ENCODE data around the gene C10orf71. TPM values are rescaled to one million over a fixed set of nuclear protein-coding genes. Genes with fewer than 3 reads are reported as not detected.

The C10orf71 gene
- total RNA-seq, 1 donor from 2014 or later = not detected

DNA sequence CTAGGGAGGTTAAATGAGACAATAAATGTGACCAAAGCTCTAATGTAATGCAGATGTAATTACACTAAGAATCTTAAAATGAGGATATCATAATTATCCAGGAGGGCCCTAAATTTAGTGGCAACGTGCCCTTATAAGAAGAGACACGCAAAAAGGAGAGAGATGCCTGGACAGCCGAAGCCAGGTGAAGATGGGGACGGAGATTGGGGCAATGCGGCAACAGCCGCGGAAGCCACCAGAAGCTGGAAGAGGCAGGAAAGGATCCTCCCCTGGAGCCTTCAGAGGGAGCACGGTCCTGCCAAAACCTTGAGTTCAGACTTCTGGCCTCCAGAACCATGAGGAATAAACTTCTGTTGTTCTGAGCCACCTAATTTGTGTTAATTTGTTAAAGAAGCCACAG, 25.3 kb upstream of the C10orf71 start:
- TF ChIP-seq, protein P1, sequence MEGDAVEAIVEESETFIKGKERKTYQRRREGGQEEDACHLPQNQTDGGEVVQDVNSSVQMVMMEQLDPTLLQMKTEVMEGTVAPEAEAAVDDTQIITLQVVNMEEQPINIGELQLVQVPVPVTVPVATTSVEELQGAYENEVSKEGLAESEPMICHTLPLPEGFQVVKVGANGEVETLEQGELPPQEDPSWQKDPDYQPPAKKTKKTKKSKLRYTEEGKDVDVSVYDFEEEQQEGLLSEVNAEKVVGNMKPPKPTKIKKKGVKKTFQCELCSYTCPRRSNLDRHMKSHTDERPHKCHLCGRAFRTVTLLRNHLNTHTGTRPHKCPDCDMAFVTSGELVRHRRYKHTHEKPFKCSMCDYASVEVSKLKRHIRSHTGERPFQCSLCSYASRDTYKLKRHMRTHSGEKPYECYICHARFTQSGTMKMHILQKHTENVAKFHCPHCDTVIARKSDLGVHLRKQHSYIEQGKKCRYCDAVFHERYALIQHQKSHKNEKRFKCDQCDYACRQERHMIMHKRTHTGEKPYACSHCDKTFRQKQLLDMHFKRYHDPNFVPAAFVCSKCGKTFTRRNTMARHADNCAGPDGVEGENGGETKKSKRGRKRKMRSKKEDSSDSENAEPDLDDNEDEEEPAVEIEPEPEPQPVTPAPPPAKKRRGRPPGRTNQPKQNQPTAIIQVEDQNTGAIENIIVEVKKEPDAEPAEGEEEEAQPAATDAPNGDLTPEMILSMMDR (conservative IDR thresholded peaks at IDR 0.05) = no peak
- Mint-ChIP-seq H3K27me3 (peaks cover 9% of the 10 kb centered on the region), H3K27ac (no peak overlapping the region), H3K4me3 (no peak overlapping the region), H3K36me3 (no peaks in the 10 kb centered on the region), H3K4me1 (ENCODE audit: unreplicated experiment) (no peaks in the 10 kb centered on the region), H3K9me3 (no peaks in the 10 kb centered on the region)
- peak; percentile 24 for DNase-seq (ENCODE audit: extremely low spot score, unreplicated experiment)

DNA sequence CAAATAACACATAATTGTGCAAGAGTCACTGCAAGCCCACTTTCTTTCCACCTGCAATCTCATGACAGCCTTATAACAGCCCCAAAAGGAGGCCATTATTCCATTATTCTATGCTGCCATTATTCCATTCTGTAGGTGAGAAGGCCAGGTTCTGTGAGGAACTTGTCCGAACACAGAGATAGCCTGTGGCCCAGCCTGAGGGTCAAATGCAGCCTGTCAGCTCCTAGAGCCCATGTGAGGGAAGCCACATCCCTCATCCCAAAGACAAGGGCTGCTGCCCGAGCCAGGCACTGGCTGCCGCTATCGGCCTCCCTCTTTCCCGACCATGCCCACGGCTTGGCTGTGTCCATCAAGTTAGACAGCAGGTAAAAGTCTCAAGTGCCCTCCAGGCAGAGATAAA, 24.1 kb upstream of the C10orf71 start:
- no peak overlapping the region for H3K4me3 Mint-ChIP-seq
- H3K27me3 Mint-ChIP-seq = peaks cover 9% of the 10 kb centered on the region
- H3K9me3 Mint-ChIP-seq = no peaks in the 10 kb centered on the region
- peak; percentile 47 for DNase-seq (ENCODE audit: extremely low spot score, unreplicated experiment)
- H3K4me1 Mint-ChIP-seq (ENCODE audit: unreplicated experiment) = no peaks in the 10 kb centered on the region
- no peak overlapping the region for H3K27ac Mint-ChIP-seq
- H3K36me3 Mint-ChIP-seq = no peaks in the 10 kb centered on the region
- TF ChIP-seq, protein P1 (conservative IDR thresholded peaks at IDR 0.05) = no peak

DNA sequence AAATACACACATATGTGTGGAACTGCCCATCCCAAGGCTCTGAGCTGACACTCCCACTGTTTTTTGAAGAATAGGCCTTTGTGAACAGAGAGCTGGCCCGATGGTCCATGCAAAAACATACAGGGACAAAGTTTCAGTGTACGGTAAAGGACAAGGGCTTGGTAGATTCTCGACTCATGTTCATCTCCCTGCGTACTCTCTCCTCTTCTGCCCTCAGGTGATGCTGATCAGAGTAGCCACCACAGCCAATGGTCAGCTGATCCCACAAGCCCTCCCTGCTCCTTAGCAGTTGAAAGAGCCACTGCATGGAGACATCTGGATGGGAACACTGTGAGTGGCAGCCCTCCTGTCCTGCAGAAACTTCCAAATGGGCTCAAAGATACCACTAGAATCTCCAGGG, 23.1 kb upstream of the C10orf71 start:
- Mint-ChIP-seq H3K4me3 (no peak overlapping the region), H3K36me3 (no peaks in the 10 kb centered on the region), H3K27me3 (peaks cover 6% of the 10 kb centered on the region), H3K27ac (no peak overlapping the region), H3K9me3 (no peaks in the 10 kb centered on the region), H3K4me1 (ENCODE audit: unreplicated experiment) (no peaks in the 10 kb centered on the region)
- TF ChIP-seq, protein P1 (conservative IDR thresholded peaks at IDR 0.05) = no peak
- peak; percentile 32 for DNase-seq (ENCODE audit: extremely low spot score, unreplicated experiment)

DNA sequence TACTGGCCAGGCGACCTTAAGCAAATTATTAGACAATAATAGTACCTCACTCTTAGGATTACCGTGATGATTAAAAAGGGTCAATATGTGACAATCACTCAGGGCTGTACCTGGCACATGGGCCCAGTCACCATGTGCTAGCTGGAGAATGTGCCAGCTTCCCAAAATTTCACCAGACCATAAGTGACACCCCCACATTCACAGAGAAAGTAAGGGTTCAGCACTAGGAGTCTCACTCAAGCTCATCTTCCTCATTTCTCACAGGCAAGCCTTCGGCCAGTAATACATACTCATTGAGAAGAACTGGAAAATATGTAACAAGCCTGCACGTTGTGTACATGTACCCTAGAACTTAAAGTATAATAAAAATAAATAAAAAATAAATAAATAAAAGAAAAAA, 22.4 kb upstream of the C10orf71 start:
- no peak overlapping the region for H3K4me3 Mint-ChIP-seq
- no peaks in the 10 kb centered on the region for H3K9me3 Mint-ChIP-seq
- no peak overlapping the region for H3K27ac Mint-ChIP-seq
- TF ChIP-seq, protein P1 (conservative IDR thresholded peaks at IDR 0.05) = no peak
- peaks cover 6% of the 10 kb centered on the region for H3K27me3 Mint-ChIP-seq
- no peaks in the 10 kb centered on the region for H3K4me1 Mint-ChIP-seq (ENCODE audit: unreplicated experiment)
- no peaks in the 10 kb centered on the region for H3K36me3 Mint-ChIP-seq
- DNase-seq (ENCODE audit: extremely low spot score, unreplicated experiment) = no peak

DNA sequence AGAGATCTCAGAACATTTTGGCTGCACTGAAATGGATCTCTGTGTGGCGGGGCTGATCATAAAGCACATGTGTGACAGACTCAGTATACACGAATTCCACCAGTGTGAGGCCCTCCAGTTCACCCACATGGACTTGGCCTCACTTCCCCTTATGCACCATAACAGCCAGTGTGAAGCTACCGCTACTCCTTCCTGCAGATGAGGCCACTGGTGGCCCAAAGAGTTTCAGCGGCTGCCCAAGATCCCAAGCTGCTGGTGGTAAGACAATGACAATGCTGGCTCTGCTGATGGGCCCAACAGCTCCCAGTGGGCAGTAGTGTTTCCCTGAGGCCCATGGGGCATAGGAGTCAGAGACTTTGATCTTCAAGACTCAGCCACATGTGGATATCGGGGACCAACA, 21.0 kb upstream of the C10orf71 start:
- H3K36me3 Mint-ChIP-seq = no peaks in the 10 kb centered on the region
- H3K27ac Mint-ChIP-seq = no peak overlapping the region
- peaks cover 12% of the 10 kb centered on the region for H3K27me3 Mint-ChIP-seq
- no peak for DNase-seq (ENCODE audit: extremely low spot score, unreplicated experiment)
- H3K4me1 Mint-ChIP-seq (ENCODE audit: unreplicated experiment) = no peaks in the 10 kb centered on the region
- no peak overlapping the region for H3K4me3 Mint-ChIP-seq
- no peaks in the 10 kb centered on the region for H3K9me3 Mint-ChIP-seq
- TF ChIP-seq, protein P1 (conservative IDR thresholded peaks at IDR 0.05) = no peak

DNA sequence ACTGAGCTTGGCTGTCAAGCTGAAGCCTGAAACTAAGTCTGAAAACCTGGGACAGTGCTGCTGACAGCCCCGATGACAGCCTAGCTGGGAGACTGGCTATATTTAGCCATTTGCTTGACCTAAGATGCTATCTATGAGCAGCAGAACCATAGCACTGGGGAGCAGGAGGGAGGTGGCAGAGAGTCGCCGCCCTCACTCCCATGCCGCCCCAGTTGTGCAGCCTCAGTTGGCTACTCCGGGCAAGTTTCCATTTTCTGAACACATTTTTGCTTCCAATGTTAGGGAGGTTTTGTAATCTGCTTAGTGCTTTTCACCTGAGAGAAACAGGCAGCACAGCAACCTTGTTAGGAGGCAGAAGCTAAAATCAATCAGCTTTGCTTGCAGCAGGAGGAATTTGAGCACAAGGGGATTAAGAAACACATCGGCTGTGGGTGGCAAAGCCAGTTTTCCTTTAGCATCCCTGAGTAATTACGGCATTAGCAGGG, 20.4 kb upstream of the C10orf71 start:
- H3K27ac Mint-ChIP-seq = no peak overlapping the region
- H3K36me3 Mint-ChIP-seq = no peaks in the 10 kb centered on the region
- H3K4me1 Mint-ChIP-seq (ENCODE audit: unreplicated experiment) = no peaks in the 10 kb centered on the region
- TF ChIP-seq, protein P1 (conservative IDR thresholded peaks at IDR 0.05) = no peak
- DNase-seq (ENCODE audit: extremely low spot score, unreplicated experiment) = no peak
- H3K27me3 Mint-ChIP-seq = peaks cover 12% of the 10 kb centered on the region
- H3K9me3 Mint-ChIP-seq = no peaks in the 10 kb centered on the region
- no peak overlapping the region for H3K4me3 Mint-ChIP-seq

All from type B pancreatic cell (in vitro differentiated cells).